Activated CD4-positive, alpha-beta T cell treated with anti-CD3 and anti-CD28 coated beads, Interleukin-2, Interleukin-4, amounts not matched to agents 100 ng/mL and 50 ng/mL, durations not matched to agents 16 hours and 8 hours (primary cell): ENCODE measurements around the gene CYB561D2.
A peak's percentile ranks its signal among the peaks of the same experiment; 100 is the strongest.

Experiments
- DNase-seq: peaks from one replicate; pipeline ENCODE4 v3.0.0-alpha.2; 2020; ENCODE audit warnings: low spot score

The CYB561D2 gene

DNA sequence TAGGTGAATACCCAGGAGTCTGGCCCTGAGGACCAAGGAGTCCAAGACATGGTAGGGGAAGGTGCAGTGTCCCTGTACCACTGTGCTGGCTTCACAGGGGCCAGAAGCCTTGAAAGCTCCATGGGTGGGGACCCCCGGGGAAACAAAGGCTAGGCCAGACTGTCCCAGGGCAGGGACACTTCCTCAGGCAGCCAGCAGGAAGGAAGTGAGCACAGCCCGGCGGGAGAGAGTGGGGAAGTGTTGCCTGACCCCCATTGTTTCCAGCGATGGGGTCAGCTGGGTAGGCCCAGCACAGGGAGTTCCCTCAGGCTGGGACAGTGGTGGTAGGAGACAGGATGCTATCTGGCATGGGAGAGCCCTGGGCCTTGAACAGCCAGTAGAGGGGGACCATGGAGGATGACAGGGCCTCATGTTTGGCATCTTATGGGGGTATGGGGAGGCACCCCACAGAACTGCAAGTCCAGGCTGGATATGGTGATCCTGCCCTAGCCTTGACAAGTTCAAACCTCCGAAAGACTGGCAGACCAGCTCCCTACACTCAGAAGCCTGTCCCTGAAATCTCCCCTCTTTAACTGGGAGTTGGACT is 27.0 kb upstream of the CYB561D2 start:
- DNase-seq = no peak

DNA sequence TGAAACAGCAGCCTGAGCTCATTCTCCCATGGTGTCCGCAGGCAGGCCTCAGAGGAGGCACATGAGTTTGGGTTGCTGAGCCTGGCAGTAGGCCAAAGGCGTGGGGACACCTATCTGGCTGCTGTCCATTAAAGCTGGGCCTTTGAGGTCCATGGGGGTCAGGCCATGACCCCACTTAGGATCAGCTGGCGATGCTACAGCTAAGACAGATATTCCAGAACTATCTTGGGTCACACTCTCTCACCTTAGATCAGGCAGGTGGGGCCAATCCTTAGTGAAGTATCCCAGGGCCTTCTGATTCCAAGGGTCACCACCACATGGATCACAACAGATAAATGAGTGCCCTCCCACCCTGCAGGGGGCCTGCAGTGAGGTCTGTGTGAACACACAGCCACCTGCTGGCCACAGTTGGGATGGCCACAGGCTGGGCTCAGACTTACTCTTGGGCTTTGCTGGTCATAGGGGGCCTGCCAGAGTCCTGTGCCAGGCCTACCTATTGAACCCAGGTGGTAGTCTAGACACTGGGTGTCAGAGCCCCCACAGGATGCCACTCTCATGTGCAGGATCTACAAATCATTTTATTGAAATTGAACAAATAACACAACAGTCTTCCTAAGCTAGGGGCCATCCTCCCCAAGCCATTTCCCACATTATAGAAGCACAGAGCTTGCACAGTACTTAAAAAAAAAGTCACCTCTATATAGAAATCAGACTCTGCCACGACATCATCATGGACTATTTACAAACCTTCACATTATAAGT is 26.1 kb upstream of the CYB561D2 start:
- peak; percentile 64 for DNase-seq

- DNase-seq = no peak
Observed at GRCh38 chr3:50325113-50325480, 25.6 kb upstream of the CYB561D2 start.

DNA sequence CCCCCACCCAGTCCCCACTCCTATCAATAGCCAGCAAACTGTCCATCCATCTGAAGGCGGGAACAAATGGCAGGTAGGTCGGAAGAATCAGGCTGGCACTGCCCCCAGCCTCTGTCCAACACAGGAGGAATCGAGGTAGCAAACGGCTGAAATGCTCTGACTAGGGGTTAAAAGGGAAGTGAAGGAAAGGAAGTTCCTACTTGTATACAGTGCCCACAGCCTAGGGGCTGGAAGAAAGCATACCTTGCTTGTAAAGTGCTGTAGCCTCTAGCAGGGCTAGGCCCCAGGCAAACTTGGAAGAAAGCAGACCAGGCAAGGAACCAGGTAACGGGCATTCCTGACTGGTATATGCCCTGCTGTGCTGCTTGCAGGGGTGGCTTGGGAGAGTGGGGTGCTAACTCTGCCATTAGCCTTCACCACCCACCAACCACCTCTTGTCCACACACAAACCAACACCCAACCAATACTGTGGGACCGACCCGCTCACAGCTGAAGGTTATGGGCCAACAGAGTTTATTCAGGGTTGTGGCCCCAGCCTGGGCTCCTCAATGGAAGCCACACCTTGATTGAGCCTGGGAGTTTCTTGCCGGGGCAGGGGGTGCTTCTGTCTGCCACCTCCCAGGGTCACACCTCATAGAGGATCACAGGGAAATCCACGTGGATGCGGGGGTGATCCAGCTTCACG is 25.0 kb upstream of the CYB561D2 start:
- no peak for DNase-seq

DNA sequence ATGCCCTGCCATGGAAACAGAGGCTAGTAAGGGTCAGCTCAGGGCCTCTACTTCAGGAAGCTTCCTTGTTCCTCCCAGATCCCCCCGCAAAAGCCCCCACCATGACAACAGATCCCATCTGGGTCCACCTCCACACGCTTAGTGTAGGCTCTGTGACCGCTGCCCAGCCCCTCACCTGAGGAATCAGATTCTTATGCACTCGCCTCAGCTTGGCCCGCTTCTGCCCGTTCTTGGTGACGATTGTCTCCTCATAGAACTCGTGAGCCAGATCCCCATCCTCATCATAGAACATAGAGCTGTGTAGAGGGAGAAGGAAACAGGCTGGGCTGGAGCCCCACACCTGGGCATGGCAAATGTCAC is 24.5 kb upstream of the CYB561D2 start:
- DNase-seq = no peak

GRCh38 chr3:50327129-50327528 is 23.5 kb upstream of the CYB561D2 start:
- DNase-seq = no peak

GRCh38 chr3:50327943-50328691 is 22.5 kb upstream of the CYB561D2 start, which contains the start of gene TUSC2:
TSS of gene TUSC2 (minus strand) at chr3:50328223. CDS start at chr3:50328099, 124 bp downstream.
- DNase-seq = peak; percentile 97

DNA sequence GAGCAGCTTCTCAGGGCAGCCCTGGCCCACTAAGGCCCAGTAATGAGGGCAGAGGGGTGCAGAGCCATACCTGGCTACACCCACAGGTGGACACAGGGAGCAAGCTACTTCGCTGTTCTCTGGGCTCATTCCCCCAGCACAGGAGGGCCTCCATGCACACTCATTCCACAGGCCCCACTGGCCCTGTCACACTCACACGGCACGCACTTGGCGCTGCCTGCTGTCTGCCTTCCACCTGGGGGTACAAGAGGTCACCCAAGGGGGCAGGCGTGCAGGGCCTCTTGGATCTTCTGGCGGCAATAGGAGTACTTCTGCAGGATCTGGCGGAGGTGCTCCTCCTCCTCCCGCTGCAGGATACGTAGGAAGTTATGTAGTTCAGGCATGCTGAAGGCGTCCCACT is 20.3 kb upstream of the CYB561D2 start:
- DNase-seq = no peak

- DNase-seq = no peak
Observed at GRCh38 chr3:50331364-50331907, 19.2 kb upstream of the CYB561D2 start.

DNA sequence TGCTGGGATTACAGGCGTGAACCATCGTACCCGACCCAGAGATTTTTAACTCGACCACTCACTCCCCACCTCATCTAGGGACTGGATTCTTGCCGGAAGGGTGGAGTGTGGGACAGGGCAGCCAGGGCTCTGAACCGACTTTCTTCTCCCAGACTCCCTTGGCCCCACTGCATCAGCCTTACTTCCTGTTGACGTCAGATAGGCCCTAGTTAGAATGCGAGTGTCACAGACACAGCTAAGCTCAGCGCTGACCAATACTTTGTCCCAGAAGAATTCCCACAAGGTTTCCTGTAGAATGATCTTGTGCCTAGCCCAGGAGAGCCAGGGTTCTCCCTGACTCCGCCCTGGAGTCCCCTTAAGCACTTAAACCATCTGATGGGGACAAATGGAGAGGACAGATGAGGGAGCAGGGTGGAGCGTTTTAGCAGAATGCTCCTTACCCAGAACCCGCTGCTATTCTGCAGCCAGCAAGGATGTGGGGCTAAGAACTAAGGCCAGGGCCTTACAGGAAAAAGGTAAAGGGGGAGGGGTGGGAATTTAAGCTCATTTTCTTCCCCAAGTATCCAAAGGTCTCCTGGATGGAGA is 16.8 kb upstream of the CYB561D2 start:
- DNase-seq = peak; percentile 31

DNA sequence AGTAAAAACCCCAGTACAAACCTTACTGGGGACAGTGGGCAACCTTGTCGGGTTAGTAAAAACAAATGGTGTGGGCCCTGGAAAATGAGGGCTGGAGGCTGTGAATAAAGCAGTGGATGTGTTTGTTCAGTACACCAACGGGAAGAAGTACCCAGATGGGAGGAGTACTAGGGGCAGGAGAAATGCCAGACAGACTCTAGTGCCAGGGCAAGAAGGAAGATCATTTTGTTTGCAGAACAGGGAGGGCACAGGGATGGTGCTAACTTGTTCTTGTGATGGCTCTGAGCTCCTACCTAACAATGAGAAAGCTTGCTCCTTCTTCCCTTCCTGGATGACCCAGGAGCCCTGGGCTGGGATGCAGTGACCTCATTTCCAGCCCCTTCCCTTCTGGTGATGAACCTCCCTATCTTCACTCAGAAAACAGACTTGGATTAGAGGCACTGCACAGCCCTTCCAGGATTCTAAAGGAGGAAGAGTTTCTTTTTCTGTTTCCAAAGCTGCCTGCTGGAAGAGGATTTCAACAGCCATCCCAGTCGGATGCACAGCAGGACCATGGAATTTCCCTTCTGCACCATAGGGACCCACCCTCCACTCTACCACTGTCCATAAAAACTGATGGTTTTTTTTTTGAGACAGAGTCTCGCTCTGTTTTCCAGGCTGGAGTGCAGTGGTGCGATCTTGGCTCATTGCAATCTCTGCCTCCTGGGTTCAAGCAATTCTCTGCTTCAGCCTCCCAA is 16.2 kb upstream of the CYB561D2 start:
- no peak for DNase-seq

DNA sequence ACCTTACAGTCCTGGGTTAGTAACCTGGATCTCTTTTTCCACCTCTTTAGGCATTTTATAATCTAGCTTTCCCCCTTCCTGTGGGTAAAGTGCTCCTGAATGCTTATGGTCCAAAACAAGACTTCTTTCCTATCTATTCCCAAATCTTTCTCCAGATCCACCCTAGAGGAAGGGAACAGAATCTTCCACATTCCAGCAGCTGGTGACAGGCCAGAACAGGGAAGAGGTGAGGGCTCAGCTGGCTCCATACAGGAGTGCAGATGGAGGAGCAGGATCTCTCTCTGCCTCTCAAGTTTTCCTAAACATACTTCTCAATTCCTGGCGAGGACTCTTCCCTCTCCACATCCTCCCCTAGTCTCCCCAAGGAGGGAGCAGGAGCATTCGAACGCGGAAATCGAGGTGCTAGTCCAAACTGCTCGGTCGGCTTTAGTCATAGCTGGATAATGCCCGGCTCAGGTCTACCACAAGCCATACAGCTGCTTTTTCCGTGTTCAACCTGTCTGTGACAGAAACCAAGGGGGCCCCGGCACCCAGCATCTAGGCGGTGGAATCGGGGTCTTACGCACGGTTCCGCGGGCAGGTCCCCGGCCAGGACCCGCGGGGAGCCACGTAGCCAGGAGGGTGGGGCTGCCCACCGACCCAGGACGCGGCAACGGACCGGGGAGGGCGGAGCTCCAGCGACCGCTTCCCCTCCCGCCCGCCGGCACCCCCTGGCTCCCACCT is 14.0 kb upstream of the CYB561D2 start:
- DNase-seq = peak; percentile 70

DNA sequence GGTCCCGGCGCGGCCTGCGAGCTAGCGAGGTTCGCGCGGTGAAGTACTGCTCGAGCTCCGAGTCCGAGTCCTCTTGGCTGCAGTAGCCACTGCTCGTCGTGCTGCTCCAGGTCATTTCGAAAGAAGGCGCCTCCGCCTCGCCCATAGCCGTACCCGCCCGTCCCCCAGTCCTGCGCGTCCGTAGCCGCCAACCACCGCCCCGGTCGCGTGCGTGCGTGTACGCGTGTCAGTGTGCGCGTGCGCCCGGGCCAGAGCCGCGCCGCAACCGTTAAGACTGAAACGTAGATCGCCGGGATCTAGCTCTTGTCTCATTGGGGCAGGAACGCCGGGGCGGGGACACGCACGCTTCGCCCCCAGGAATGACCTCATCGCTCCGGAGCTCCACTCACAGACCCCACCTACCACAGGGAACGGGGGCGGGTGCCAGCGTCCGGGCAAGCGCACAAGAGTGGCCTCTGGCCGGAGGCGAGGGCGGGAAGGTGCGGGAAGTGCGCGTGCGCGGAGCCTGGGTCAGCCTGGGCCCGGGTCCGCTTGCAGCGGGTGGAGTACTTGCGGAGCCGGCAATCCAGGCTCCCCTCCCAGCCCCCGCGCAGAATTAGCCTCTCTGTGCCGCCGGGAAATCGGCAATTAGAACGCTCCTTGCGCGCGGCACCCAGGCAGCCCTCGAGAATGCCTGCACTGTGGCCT is 13.3 kb upstream of the CYB561D2 start:
- peak; percentile 99 for DNase-seq

DNA sequence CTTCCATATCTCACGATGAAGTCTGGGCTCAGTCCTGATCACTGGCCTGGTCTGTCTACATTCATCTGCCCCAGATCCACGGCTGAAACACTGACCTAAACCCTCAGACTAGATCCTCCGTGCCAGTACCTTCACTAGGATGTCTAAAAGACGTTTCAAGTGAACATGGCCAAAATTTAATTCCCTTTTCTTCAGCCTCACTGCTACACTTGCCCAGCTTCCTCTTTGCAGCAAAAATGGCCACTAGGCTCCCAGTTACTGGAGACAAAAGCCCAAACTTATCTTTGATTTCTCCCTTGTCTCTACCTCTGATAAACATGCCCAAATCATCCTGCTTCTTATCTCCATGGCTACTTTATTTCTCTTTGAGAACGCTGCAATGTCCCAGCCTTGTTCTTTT is 11.7 kb upstream of the CYB561D2 start:
- no peak for DNase-seq

DNA sequence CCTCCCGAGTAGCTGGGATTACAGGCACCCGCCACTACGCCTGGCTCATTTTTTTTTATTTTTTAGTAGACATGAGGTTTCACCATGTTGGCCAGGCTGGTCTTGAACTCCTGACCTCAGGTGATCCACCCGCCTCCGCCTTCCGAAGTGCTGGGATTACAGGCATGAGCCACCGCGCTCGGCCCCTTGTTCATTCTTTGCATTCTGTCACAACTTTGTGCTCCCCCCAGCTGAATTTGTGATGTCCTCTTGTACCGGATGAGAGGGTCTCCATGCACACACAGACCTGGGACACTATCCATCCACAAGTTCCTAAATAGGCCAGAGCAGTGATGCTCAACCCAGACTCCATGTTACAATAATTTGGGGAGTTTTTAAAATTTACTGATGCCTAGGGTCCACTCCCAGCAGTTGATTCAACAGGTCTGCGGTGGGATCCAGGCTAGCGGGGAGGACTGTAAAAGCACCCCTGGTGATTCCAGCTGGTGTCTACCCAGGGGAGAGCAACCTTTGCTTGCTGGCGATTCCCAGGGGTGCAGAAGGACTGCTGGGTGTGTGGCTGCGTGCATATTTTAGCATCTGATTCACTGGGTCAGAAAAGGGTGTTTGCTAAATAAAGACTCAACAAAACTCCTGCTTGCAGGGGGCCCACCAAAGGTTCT is 11.0 kb upstream of the CYB561D2 start:
- no peak for DNase-seq

- DNase-seq = no peak
Observed at GRCh38 chr3:50340147-50340447, 10.6 kb upstream of the CYB561D2 start.

GRCh38 chr3:50340448-50341329 is 10.0 kb upstream of the CYB561D2 start, which contains the start of gene RASSF1:
TSS of gene RASSF1 (minus strand) at chr3:50340836. CDS start at chr3:50340805, 31 bp downstream.
- DNase-seq = peak; percentile 85

DNA sequence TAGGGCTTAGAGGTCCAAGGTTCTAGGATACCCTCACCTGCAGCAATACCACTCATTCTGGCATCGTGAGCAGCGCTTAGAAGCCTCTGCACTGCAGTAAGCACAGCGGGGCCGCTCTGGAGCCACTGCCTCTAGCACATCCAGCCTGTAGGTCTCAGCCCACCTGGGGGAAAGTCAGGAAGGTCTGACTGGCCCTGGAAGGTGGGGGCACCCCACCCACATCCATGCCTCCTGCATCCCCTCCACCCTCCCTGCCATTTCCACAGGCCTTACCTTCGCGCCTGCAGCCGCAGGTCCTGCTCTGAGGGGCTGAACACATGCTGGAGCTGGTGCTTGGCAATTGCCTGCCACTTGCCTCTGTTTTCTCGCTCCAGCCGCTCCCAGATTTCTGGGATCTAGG is 9.1 kb upstream of the CYB561D2 start:
- DNase-seq = no peak
